NCI-H2107 treated with DMSO at 0.1 percent for 48 hours (cell line): ENCODE measurements around the gene KSR1.
"Not testable (repeated sequence)": the region's sequence is repeated elsewhere in the genome, so short reads cannot be mapped to it uniquely, and the experiment has no call there.

Experiments
- DNase-seq: peaks from one replicate; lab custom pipeline; 2025; ENCODE audit not compliant: unreplicated experiment; lab: John Stamatoyannopoulos, UW

KSR1 gene

GRCh38 chr17:27671591-27671910 is 215.3 kb downstream of the KSR1 start:
- no peak for DNase-seq

GRCh38 chr17:27671977-27672480 is 215.8 kb downstream of the KSR1 start:
- DNase-seq, result not testable (repeated sequence)

GRCh38 chr17:27674335-27674734 is 218.1 kb downstream of the KSR1 start:
- no peak for DNase-seq
